Esophagus (tissue), 2 donors: ENCODE data around the gene REV1. TPM values are rescaled to one million over a fixed set of nuclear protein-coding genes. Genes with fewer than 3 reads are reported as not detected.

ENCODE experiments used
- H3K27ac ChIP-seq, 2 donors: one replicate each; pipeline ENCODE4 v1.5.1; 2013; ENCODE audit warnings: low read depth in 2 of 2, mild to moderate bottlenecking in 2 of 2, inconsistent platforms in 1 of 2, low read length in 1 of 2, moderate library complexity in 1 of 2
- H3K27me3 ChIP-seq, 2 donors: one replicate each; pipeline ENCODE4 v1.6.1; 2013; ENCODE audit warnings: low read length in 2 of 2, control low read depth in 1 of 2, mild to moderate bottlenecking in 1 of 2; ENCODE audit not compliant: insufficient read depth in 2 of 2, control insufficient read depth in 1 of 2
- H3K36me3 ChIP-seq, 2 donors: one replicate each; pipeline ENCODE4 v1.6.1; 2013; ENCODE audit warnings: low read length in 1 of 2; ENCODE audit not compliant: control insufficient read depth in 2 of 2, insufficient read depth in 2 of 2
- H3K4me1 ChIP-seq, 2 donors: one replicate each; pipeline ENCODE4 v1.6.1; 2013; ENCODE audit warnings: low read length in 1 of 2; ENCODE audit not compliant: control insufficient read depth in 2 of 2, insufficient read depth in 2 of 2
- H3K4me3 ChIP-seq, 2 donors: one replicate each; pipeline ENCODE4 v1.5.1; 2013; ENCODE audit warnings: low read length in 2 of 2, mild to moderate bottlenecking in 2 of 2, low read depth in 1 of 2, moderate library complexity in 1 of 2
- H3K9me3 ChIP-seq, 2 donors: one replicate each; pipeline ENCODE4 v1.6.1; 2013; ENCODE audit warnings: mild to moderate bottlenecking in 2 of 2, low read depth in 1 of 2, low read length in 1 of 2, moderate library complexity in 1 of 2; ENCODE audit not compliant: control insufficient read depth in 2 of 2, insufficient read depth in 1 of 2
- WGBS, 2 donors: extraction: QIAGEN DNeasy Blood & Tissue Kit; methylation state at CpG; one replicate each; pipeline ENCODE4 v1.1.7; 2013; 5-methylcytosine and 5-hydroxymethylcytosine counted together
- polyA plus RNA-seq, 2 donors: library from polyadenylated mRNA; stranded (reverse); fragments of 200-250 nt; gene quantifications; one replicate each; pipeline ENCODE4 v1.2.3, GENCODE V29; 2013
- donor health status: healthy with polysubstance abuse.
- donor health status: Bipolar disorder and iron deficiency.

Gene REV1
- polyA plus RNA-seq, 2 donors, result 16.2 to 20.3 TPM

- Histone ChIP-seq H3K4me1 (no peaks in the 10 kb centered on the region), H3K27ac (no peak overlapping the region), H3K4me3 (no peak overlapping the region), H3K27me3 (no peaks in the 10 kb centered on the region), H3K9me3 (no peaks in the 10 kb centered on the region), H3K36me3 (no peaks in the 10 kb centered on the region)
- WGBS, 2 donors, result 87 to 95% methylated on average over 1 of the region's 1 CpG
These were observed 135.7 kb downstream of the REV1 start for GRCh38 chr2:99354070-99354469.

Other genes with a start within 250 kb of the REV1 start
- gene LYG2, start 234.4 kb downstream of the REV1 start, polyA plus RNA-seq, result not detected
- gene LYG1, start 188.8 kb downstream of the REV1 start, polyA plus RNA-seq, result 1 to 10 TPM in 1 of 2 donors, under 1 TPM in 1; 0.34 to 3.1 TPM
- 10 to 100 TPM; 14.0 to 26.2 TPM for gene TXNDC9, start 153.7 kb downstream of the REV1 start, polyA plus RNA-seq
- gene EIF5B, start 152.6 kb downstream of the REV1 start, polyA plus RNA-seq, result 10 to 100 TPM; 25.9 to 27.2 TPM